Fibroblast of villous mesenchyme (primary cell): ENCODE data around the gene CLCN7. TPM values are rescaled to one million over a fixed set of nuclear protein-coding genes. Genes with fewer than 3 reads are reported as not detected.

Source experiments
- DNase-seq: peaks from one replicate; pipeline ENCODE4 v3.0.0-alpha.2; 2010; ENCODE audit warnings: low read depth
- H3K4me3 ChIP-seq: 2 replicates; pipeline ENCODE4 v1.5.1; 2011; ENCODE audit warnings: low read depth, mild to moderate bottlenecking, low read length
- total RNA-seq: library from RNA; depleted of rRNA; stranded (reverse); fragments of >200 nt; gene quantifications from 2 replicates; pipeline ENCODE4 v1.2.3, GENCODE V29; 2012
- TF ChIP-seq, protein P1 (sequence below): IDR thresholded peaks from 2 replicates; pipeline ENCODE4 v1.5.1; 2012; ENCODE audit warnings: low read depth, mild to moderate bottlenecking, low read length; ENCODE audit not compliant: insufficient read depth

Gene CLCN7
- total RNA-seq, 1 donor: 85.1 TPM

DNA sequence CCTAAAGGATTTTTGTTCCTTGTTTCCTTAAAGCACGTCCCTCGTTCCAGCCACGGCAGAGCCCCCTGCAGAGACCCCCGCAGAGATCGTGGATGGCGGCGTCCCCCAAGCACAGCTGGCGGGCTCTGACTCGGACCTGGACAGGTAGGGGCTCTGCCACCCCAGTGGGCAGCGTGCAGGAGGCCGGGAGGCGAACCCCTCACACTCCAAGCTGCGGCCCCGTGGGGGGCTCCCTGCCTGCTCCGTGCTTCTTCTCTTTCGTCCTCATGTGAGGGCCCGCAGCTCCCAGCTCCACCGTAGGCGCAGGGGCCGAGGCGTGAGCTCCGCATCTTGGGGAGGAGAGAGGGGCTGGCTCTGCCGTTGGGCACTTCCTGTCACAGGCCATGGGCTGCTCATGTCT is 26.8 kb upstream of the CLCN7 start:
- TF ChIP-seq, protein P1, sequence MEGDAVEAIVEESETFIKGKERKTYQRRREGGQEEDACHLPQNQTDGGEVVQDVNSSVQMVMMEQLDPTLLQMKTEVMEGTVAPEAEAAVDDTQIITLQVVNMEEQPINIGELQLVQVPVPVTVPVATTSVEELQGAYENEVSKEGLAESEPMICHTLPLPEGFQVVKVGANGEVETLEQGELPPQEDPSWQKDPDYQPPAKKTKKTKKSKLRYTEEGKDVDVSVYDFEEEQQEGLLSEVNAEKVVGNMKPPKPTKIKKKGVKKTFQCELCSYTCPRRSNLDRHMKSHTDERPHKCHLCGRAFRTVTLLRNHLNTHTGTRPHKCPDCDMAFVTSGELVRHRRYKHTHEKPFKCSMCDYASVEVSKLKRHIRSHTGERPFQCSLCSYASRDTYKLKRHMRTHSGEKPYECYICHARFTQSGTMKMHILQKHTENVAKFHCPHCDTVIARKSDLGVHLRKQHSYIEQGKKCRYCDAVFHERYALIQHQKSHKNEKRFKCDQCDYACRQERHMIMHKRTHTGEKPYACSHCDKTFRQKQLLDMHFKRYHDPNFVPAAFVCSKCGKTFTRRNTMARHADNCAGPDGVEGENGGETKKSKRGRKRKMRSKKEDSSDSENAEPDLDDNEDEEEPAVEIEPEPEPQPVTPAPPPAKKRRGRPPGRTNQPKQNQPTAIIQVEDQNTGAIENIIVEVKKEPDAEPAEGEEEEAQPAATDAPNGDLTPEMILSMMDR: no peak
- no peak overlapping the region for H3K4me3 ChIP-seq
- DNase-seq: no peak

DNA sequence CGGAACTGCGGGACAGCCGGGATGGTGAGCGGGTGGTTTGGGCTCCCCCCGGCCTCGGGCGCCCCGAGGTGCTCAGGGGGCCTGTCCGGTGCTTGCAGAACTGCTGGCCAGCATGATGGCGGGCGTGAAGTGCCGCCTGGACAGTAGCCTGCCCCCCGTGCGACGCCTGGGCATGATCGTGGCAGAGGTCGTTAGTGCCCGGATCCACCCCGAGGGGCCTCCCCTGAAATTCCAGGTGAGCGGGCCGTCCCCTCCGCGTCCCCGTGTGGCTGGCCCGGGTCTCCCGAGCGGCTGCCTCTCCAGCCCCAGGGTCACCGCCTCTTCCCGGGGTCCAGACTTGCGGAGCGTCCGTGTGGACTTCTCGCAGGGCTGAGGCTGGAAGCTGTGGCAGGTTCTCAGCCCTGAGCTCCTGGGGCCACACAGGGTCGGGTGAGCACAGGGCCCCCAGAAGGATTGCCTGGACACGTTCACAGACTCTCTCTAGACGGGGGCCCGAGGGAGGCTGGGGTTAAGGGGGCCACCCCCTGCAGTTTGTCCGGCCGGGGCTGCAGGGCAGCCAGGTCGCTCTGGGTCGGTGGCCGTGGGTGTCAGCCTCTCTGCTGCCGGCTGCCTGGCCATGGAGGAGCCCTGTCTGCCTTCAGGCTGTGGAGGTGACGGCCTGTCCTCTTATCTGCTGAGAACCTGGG is 25.8 kb upstream of the CLCN7 start:
- H3K4me3 ChIP-seq: no peak overlapping the region
- TF ChIP-seq, protein P1: no peak
- DNase-seq: no peak

DNA sequence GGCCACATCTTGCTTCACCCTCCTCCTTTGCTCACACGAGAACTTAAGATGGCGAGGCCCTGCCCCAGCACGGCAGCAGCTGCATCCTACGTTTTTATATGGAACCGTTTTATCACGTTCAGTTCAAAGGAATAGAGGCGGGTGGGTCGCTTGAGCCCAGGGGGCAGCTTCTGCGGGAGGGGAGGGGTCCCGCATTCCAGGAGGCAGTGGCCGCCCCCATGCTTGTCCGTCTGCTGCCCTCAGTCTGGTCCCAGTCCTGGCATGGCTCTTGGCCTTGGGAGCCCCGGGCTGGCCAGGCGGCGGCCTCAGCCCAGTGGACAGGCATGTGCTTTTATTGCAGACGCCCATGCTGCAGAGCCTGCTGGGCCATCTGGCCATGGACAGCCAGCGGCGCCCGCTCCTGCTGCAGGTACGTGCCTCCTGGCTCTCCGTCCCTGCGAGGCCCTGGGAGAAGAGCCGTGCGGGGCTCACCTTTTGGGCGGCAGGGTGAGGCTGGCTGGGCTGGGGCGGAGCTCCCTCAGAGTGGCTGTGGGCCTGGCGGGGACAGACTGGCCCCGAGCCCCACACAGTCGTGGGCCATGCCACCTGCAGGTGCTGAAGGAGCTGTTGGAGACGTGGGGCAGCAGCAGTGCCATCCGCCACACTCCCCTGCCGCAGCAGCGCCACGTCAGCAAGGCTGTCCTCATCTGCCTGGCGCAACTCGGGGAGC is 25.1 kb upstream of the CLCN7 start:
- no peak overlapping the region for H3K4me3 ChIP-seq
- DNase-seq: no peak
- TF ChIP-seq, protein P1: no peak

DNA sequence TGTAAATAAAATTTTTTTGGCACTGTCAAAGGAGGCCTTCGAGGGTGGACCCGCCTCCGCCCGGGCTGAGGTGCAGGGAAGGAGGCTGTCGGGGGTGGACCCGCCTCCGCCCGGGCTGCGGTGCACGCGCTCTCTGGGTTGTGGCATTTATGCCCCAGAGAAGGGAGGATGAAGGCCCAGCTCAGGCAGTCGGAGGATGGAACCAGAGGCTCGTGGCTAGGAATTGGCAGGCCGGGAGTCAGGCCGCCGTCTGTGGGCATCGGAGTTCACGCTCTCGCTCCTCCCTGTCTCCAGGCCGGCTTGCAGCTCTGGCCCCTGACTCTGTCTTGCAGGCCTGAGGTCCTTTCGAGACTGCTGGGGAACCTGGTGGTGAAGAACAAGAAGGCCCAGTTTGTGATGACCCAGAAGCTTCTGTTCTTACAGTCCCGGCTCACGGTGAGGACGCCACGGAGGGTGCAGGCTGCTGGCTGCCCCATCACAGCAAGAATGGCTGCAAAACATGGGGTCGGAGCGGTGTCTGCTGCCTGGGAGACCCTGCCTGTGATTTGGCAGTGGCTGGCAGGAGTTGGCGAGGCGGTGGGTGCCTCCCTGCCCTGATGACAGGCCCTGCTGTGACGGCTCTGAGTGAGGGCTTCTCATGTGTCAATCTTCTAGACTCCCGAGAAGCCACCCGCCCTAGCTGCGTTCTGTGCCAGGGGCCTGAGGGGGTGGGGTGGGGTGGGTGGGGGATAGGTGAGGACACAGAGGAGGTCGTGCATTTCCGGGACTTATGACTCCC is 24.3 kb upstream of the CLCN7 start:
- H3K4me3 ChIP-seq: no peak overlapping the region
- DNase-seq: no peak
- TF ChIP-seq, protein P1: no peak

DNA sequence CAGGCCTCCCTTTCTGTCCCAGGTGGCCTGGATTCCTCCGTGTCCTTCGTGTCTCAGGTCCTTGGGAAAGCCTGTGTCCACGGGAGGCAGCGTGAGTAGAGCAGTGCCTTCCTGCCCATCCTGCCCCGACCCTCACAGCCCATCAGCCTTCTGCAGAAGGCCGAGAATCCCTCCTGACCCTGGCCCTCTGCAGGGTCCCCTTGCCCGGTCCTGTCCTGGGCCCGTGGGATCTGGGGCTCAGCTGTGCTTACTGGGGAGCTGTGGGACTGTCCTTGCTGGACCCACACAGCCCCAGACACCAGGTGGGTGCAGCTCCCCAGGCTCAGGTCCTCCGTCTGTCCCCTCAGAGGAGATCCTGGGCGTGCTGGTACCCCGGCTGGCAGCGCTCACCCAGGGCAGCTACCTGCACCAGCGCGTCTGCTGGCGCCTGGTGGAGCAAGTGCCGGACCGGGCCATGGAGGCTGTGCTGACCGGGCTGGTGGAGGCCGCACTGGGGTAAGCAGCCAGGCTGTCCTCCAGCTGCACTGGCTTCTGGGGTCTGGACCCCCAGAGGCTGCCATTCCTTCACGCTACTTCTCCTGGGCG is 22.3 kb upstream of the CLCN7 start:
- TF ChIP-seq, protein P1: no peak
- no peak for DNase-seq
- no peak overlapping the region for H3K4me3 ChIP-seq

DNA sequence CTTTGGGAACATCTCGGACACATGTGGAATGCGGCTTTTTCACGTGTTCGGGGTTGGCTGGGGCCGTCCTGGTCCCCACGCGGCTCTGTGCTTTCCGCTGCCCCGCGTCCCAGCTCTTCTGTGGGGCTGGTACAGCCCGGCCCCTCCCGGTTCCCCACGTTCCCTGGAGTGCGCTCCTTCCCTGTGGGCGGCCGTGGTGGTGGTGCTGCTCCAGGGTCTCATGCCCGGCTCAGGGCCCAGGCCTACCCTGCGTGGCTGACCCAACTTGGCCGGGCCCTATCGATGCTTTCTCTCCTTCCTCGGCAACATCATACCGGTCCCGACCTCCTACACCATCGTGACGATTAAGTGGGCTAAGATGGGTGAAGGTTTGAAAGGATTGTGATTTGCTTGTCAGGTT is 21.6 kb upstream of the CLCN7 start:
- TF ChIP-seq, protein P1: no peak
- H3K4me3 ChIP-seq: no peak overlapping the region
- DNase-seq: no peak
